ENCODE measurements around the gene FAM50A. TPM values are rescaled to one million over a fixed set of nuclear protein-coding genes. Genes with fewer than 3 reads are reported as not detected.

FAM50A gene
- total and polyA plus RNA-seq, 2 experiments from 2014 or later = 54.7 to 122 TPM

DNA sequence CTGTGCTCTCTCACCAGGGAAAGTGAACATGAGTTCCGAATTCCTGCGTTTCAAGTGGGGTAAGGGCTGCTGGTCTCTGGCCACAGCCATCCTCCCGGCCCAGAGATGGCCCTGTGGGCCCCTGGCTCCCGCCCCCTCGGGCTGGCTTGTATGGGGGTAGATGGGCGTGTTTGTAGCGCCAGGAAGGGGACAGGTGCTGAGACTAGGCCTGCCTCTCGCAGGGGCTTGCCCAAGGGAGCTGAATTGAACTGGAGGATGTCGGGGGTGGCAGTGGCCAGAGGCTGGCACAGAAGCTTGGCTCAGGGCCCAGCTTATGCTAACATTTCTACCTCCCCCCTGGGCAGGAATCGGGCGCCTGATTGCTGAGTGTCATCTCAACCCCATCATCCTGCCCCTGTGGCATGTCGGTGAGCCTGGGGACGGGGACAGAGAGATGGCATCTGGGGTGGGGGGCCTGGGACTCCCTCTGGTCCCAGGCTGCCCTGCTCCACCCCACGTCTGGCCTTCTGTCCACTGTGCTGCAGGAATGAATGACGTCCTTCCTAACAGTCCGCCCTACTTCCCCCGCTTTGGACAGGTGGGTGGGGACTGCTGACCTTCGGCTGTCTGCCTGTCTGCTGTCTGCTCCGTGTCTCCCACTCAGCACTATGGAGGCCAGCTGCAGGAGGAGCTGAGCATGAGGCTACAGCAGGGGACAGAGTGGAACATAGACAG, 24.1 kb upstream of the FAM50A start:
- in situ Hi-C loops (cut with MboI) = no loop called here
- H3K27ac ChIP-seq = no peak overlapping the region

DNA sequence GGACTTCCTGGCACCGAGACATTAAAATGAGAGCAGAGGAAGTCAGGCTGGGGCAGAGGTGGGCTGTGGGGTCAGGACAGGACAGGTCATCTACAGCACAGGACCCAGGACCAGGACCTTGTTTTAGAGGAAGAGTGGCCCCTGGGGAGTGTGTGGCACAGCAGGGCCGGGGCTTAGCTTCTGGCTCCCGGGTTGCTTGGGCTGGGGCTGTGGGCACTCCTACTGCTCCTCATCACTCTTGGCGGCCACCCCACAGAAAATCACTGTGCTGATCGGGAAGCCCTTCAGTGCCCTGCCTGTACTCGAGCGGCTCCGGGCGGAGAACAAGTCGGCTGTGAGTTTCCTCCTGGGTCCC, 23.6 kb upstream of the FAM50A start:
- H3K9me3 ChIP-seq (ENCODE audit: low read depth) = no peaks in the 10 kb centered on the region
- no peaks in the 10 kb centered on the region for H3K4me1 ChIP-seq (ENCODE audit: insufficient read depth)
- TF ChIP-seq EZH2 (IDR thresholded peaks at IDR 0.05; ENCODE audit: insufficient read depth, poor library complexity, severe bottlenecking) (no peak), EZH2phosphoT487 (IDR thresholded peaks at IDR 0.05; ENCODE audit: insufficient read depth, low read depth) (no peak)
- no peak overlapping the region for H2AFZ ChIP-seq
- no peak overlapping the region for H3K4me2 ChIP-seq (ENCODE audit: unreplicated experiment)
- 85 to 100% methylated on average over 1 to 10 of the region's 10 CpGs for WGBS, 2 experiments (ENCODE audit: low coverage in 1 of 2, low lambda C conversion rate in 2 of 2, missing lambda C conversion rate in 2 of 2)
- no peak overlapping the region for H3K4me3 ChIP-seq
- H3K27ac ChIP-seq = no peak overlapping the region
- no peaks in the 10 kb centered on the region for H3K36me3 ChIP-seq (ENCODE audit: low read depth)
- H3K27me3 ChIP-seq (replicated peaks; ENCODE audit: insufficient read depth) = no peaks in the 10 kb centered on the region
- H3F3A ChIP-seq (ENCODE audit: insufficient read depth) = no peaks in the 10 kb centered on the region
- no peak for DNase-seq
- in situ Hi-C loops (cut with MboI) = no loop called here
- no peaks in the 10 kb centered on the region for H3K9me2 ChIP-seq (ENCODE audit: insufficient read depth)
- H3K79me2 ChIP-seq (ENCODE audit: insufficient read depth) = no peaks in the 10 kb centered on the region
- H3K9ac ChIP-seq = no peak overlapping the region
- no peaks in the 10 kb centered on the region for H4K20me1 ChIP-seq (ENCODE audit: insufficient read depth)

More for the DNA sequence above, 24.1 kb upstream of the FAM50A start:
- H3K4me3 ChIP-seq = no peak overlapping the region
- H3K4me1 ChIP-seq (ENCODE audit: insufficient read depth) = no peaks in the 10 kb centered on the region
- no peak overlapping the region for H3K9ac ChIP-seq
- 78 to 92% methylated on average over 5 to 14 of the region's 19 CpGs for WGBS, 2 experiments (ENCODE audit: low coverage in 1 of 2, low lambda C conversion rate in 2 of 2, missing lambda C conversion rate in 2 of 2)
- TF ChIP-seq EZH2phosphoT487 (IDR thresholded peaks at IDR 0.05; ENCODE audit: insufficient read depth, low read depth) (no peak), EZH2 (IDR thresholded peaks at IDR 0.05; ENCODE audit: insufficient read depth, poor library complexity, severe bottlenecking) (no peak)
- no peaks in the 10 kb centered on the region for H3K27me3 ChIP-seq (replicated peaks; ENCODE audit: insufficient read depth)
- no peaks in the 10 kb centered on the region for H3K36me3 ChIP-seq (ENCODE audit: low read depth)
- H2AFZ ChIP-seq = no peak overlapping the region
- no peaks in the 10 kb centered on the region for H3F3A ChIP-seq (ENCODE audit: insufficient read depth)
- no peaks in the 10 kb centered on the region for H3K79me2 ChIP-seq (ENCODE audit: insufficient read depth)
- H3K4me2 ChIP-seq (ENCODE audit: unreplicated experiment) = no peak overlapping the region
- DNase-seq = no peak
- H3K9me3 ChIP-seq (ENCODE audit: low read depth) = no peaks in the 10 kb centered on the region
- no peaks in the 10 kb centered on the region for H4K20me1 ChIP-seq (ENCODE audit: insufficient read depth)
- no peaks in the 10 kb centered on the region for H3K9me2 ChIP-seq (ENCODE audit: insufficient read depth)

GRCh38 chrX:154426916-154427770, 16.8 kb upstream of the FAM50A start:
- Histone ChIP-seq H3K9me2 (ENCODE audit: insufficient read depth) (no peaks in the 10 kb centered on the region), H3F3A (ENCODE audit: insufficient read depth) (no peaks in the 10 kb centered on the region), H3K4me1 (ENCODE audit: insufficient read depth) (no peaks in the 10 kb centered on the region), H3K4me3 (no peak overlapping the region), H3K9me3 (ENCODE audit: low read depth) (no peaks in the 10 kb centered on the region), H3K36me3 (ENCODE audit: low read depth) (no peaks in the 10 kb centered on the region), H3K27ac (no peak overlapping the region), H4K20me1 (ENCODE audit: insufficient read depth) (no peaks in the 10 kb centered on the region), H2AFZ (no peak overlapping the region), H3K9ac (no peak overlapping the region), H3K27me3 (replicated peaks; ENCODE audit: insufficient read depth) (no peaks in the 10 kb centered on the region), H3K4me2 (ENCODE audit: unreplicated experiment) (no peak overlapping the region), H3K79me2 (ENCODE audit: insufficient read depth) (peaks cover 31% of the 10 kb centered on the region)
- in situ Hi-C loops (cut with MboI) = no loop called here
- TF ChIP-seq EZH2phosphoT487 (IDR thresholded peaks at IDR 0.05; ENCODE audit: insufficient read depth, low read depth) (no peak), EZH2 (IDR thresholded peaks at IDR 0.05; ENCODE audit: insufficient read depth, poor library complexity, severe bottlenecking) (no peak)
- 91 to 98% methylated on average over 5 to 13 of the region's 13 CpGs for WGBS, 2 experiments (ENCODE audit: low coverage in 1 of 2, low lambda C conversion rate in 2 of 2, missing lambda C conversion rate in 2 of 2)
- no peak for DNase-seq

DNA sequence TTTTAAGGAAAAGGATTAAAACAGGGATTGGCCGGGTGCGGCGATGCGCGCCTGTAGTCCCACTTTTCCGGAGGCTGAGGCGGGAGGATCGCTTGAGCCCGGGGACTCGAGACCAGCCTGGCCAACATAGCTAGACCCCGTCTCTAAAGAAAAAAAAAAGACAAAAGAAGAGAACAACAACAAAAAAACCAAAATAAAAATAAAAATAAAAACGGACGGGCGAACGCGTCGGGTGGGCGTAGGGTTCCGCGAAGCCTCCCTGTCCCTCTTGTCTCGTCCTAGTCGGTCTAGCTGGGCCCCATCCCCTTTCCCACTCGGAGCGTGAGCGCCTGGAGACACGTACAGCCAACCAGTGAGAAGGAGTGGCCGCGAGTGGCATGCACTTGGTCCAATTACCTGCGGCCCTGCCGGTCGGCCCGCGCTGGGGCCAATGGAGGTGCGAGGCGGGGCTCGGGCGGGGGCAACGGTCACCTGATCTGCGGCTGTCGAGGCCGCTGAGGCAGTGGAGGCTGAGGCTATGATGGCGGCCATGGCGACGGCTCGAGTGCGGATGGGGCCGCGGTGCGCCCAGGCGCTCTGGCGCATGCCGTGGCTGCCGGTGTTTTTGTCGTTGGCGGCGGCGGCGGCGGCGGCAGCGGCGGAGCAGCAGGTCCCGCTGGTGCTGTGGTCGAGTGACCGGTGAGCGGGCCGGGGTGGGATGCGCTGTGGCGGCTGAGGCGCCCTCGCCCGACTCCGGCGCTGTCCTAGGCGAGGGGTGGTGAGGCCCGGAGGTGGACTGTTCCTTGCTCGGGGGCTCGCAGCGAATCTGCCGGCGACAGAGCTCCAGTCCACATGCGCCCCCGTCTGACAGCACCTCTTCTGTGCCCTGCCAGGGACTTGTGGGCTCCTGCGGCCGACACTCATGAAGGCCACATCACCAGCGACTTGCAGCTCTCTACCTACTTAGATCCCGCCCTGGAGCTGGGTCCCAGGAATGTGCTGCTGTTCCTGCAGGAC, 15.5 kb upstream of the FAM50A start, which contains the start of gene ATP6AP1:
Gene ATP6AP1 (plus strand): TSS at position 502 of the 996 bp plus-strand sequence. CDS start 16 bp downstream, at position 518.
- H3K27ac ChIP-seq = peak within 1 kb of the TSS; percentile 41; the same call in 1 of the 2 replicates
- H3K4me3 ChIP-seq = peak within 1 kb of the TSS; percentile 74
- WGBS, 2 experiments (ENCODE audit: low coverage in 1 of 2, low lambda C conversion rate in 2 of 2, missing lambda C conversion rate in 2 of 2) = 5 to 9% methylated on average over 30 to 32 of the region's 87 CpGs
- H3K4me2 ChIP-seq (ENCODE audit: unreplicated experiment) = peak within 1 kb of the TSS; percentile 79
- H3K27me3 ChIP-seq (replicated peaks; ENCODE audit: insufficient read depth) = no peaks in the 10 kb centered on the region
- no peaks in the 10 kb centered on the region for H3K9me2 ChIP-seq (ENCODE audit: insufficient read depth)
- DNase-seq = peak; percentile 93
- H3K36me3 ChIP-seq (ENCODE audit: low read depth) = no peaks in the 10 kb centered on the region
- H3K9ac ChIP-seq = peak within 1 kb of the TSS; percentile 81
- no peaks in the 10 kb centered on the region for H3K9me3 ChIP-seq (ENCODE audit: low read depth)
- H2AFZ ChIP-seq = peak within 1 kb of the TSS; percentile 70
- no peaks in the 10 kb centered on the region for H3K4me1 ChIP-seq (ENCODE audit: insufficient read depth)
- in situ Hi-C loops (cut with MboI) = no loop called here
- no peak for TF ChIP-seq EZH2 (IDR thresholded peaks at IDR 0.05; ENCODE audit: insufficient read depth, poor library complexity, severe bottlenecking)
- no peak for TF ChIP-seq EZH2phosphoT487 (IDR thresholded peaks at IDR 0.05; ENCODE audit: insufficient read depth, low read depth)
- no peaks in the 10 kb centered on the region for H4K20me1 ChIP-seq (ENCODE audit: insufficient read depth)
- peaks cover 31% of the 10 kb centered on the region for H3K79me2 ChIP-seq (ENCODE audit: insufficient read depth)
- H3F3A ChIP-seq (ENCODE audit: insufficient read depth) = no peaks in the 10 kb centered on the region
